ENCODE data around the gene HDLBP.

Gene HDLBP

GRCh38 chr2:241238693-241239198, 76.7 kb downstream of the HDLBP start:
- TF ChIP-seq SUZ12 (IDR thresholded peaks at IDR 0.05; ENCODE audit: extremely low read depth, insufficient read depth, insufficient read length) (no peak), YY1 (IDR thresholded peaks at IDR 0.05; ENCODE audit: insufficient read depth, insufficient read length) (no peak), ZNF274 (IDR thresholded peaks at IDR 0.05; ENCODE audit: low read depth, low read length) (no peak)
- H3K9me3 ChIP-seq (ENCODE audit: insufficient read depth, low read length): no peaks in the 10 kb centered on the region
- H3K36me3 ChIP-seq (ENCODE audit: insufficient read depth, insufficient read length, low read length): peaks cover 98% of the 10 kb centered on the region
- H3K27me3 ChIP-seq (ENCODE audit: insufficient read depth, insufficient read length): no peaks in the 10 kb centered on the region
- no peak overlapping the region for H3K4me3 ChIP-seq (ENCODE audit: insufficient read length, low read depth)
- H3K9ac ChIP-seq (ENCODE audit: insufficient read length, low read depth): no peak overlapping the region
- H3K4me1 ChIP-seq (ENCODE audit: insufficient read depth, insufficient read length): peaks cover 8% of the 10 kb centered on the region
- no peak for DNase-seq (ENCODE audit: low read depth, low spot score)

DNA sequence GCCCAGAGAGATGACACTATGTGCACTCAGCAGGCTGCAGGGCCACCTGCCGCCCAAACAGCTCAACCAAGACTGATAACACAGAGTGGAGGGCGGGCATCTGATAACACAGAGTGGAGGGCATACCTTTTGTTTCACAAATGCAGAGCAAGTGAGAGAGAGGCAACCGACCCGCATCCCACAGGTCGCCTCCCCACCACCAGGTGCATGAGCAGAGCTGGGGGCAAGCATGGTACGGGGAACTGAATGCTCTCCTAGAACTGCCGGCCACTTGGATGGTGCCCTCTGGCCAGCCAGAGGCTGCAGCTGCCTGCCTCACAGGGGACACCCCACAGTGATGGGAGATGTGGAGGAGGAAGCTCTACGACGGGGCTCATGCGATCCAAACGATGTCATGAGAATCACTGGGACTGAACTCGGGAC, 77.5 kb downstream of the HDLBP start:
- H3K36me3 ChIP-seq (ENCODE audit: insufficient read depth, insufficient read length, low read length): peaks cover 98% of the 10 kb centered on the region
- peaks cover 8% of the 10 kb centered on the region for H3K4me1 ChIP-seq (ENCODE audit: insufficient read depth, insufficient read length)
- H3K4me3 ChIP-seq (ENCODE audit: insufficient read length, low read depth): no peak overlapping the region
- no peak overlapping the region for H3K9ac ChIP-seq (ENCODE audit: insufficient read length, low read depth)
- no peaks in the 10 kb centered on the region for H3K27me3 ChIP-seq (ENCODE audit: insufficient read depth, insufficient read length)
- H3K9me3 ChIP-seq (ENCODE audit: insufficient read depth, low read length): no peaks in the 10 kb centered on the region
- DNase-seq (ENCODE audit: low read depth, low spot score): no peak
- no peak for TF ChIP-seq YY1 (IDR thresholded peaks at IDR 0.05; ENCODE audit: insufficient read depth, insufficient read length)

DNA sequence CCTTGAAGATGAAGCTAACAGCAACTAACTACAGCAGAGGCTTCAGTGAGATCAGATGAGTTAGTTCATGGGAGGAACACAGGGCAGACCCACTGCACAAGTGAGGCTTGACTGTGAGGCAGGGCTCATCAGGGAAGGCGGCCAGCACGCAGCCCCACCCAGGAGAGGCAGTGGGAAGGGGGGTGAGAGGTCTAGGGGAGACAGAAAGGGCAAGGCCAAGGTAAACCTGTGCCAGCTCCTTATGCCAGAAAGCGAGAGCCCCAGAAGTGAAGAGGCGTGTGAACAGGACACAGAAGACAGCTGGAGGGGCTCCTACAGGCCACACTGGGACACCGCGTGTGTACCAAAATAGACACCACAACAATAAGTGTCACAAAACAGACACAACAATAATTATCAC, 78.4 kb downstream of the HDLBP start:
- Histone ChIP-seq H3K9ac (ENCODE audit: insufficient read length, low read depth) (no peak overlapping the region), H3K9me3 (ENCODE audit: insufficient read depth, low read length) (no peaks in the 10 kb centered on the region), H3K4me3 (ENCODE audit: insufficient read length, low read depth) (no peak overlapping the region), H3K4me1 (ENCODE audit: insufficient read depth, insufficient read length) (peaks cover 8% of the 10 kb centered on the region), H3K36me3 (ENCODE audit: insufficient read depth, insufficient read length, low read length) (peaks cover 97% of the 10 kb centered on the region), H3K27me3 (ENCODE audit: insufficient read depth, insufficient read length) (no peaks in the 10 kb centered on the region)
- no peak for TF ChIP-seq ZNF274 (IDR thresholded peaks at IDR 0.05; ENCODE audit: low read depth, low read length)
- no peak for TF ChIP-seq YY1 (IDR thresholded peaks at IDR 0.05; ENCODE audit: insufficient read depth, insufficient read length)
- no peak for TF ChIP-seq SUZ12 (IDR thresholded peaks at IDR 0.05; ENCODE audit: extremely low read depth, insufficient read depth, insufficient read length)
- no peak for DNase-seq (ENCODE audit: low read depth, low spot score)

DNA sequence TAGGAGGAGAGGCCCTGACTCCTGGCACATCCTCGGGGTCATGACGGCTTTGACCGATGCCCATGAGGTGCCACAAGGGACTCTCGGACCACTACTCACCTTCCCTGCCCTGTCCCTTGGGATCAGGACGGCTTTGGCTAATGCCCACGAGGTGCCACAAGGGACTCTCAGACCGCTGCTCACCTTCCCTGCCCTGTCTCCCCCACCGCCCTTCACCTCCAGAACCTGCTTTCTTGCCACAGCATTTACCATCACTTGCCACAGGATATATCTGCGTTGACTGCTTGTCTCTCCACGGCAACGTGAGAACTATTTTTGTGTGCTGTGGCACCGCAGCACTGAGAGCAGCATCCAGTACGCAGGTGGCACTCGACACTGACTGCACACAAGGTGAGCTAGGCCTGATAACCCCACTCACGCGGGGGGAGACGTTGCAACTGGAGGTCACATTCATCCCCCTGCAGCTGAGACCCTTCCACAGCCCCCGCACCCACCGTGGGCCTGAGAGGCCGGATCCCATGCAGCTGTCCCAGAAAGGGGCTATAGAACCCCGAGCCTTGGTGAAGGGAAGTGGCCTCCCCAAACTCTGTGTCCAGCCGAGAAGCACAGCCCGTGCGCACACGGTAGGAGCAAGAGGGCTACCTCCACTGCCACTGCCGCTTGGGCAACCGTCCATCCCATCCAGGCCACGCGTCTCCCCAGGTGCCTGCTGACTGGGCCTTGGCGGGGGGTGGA, 79.4 kb downstream of the HDLBP start:
- DNase-seq (ENCODE audit: low read depth, low spot score): no peak
- no peaks in the 10 kb centered on the region for H3K27me3 ChIP-seq (ENCODE audit: insufficient read depth, insufficient read length)
- H3K4me3 ChIP-seq (ENCODE audit: insufficient read length, low read depth): no peak overlapping the region
- H3K4me1 ChIP-seq (ENCODE audit: insufficient read depth, insufficient read length): peaks cover 8% of the 10 kb centered on the region
- no peaks in the 10 kb centered on the region for H3K9me3 ChIP-seq (ENCODE audit: insufficient read depth, low read length)
- TF ChIP-seq YY1 (IDR thresholded peaks at IDR 0.05; ENCODE audit: insufficient read depth, insufficient read length) (no peak), SUZ12 (IDR thresholded peaks at IDR 0.05; ENCODE audit: extremely low read depth, insufficient read depth, insufficient read length) (no peak), ZNF274 (IDR thresholded peaks at IDR 0.05; ENCODE audit: low read depth, low read length) (no peak)
- H3K9ac ChIP-seq (ENCODE audit: insufficient read length, low read depth): no peak overlapping the region
- H3K36me3 ChIP-seq (ENCODE audit: insufficient read depth, insufficient read length, low read length): peaks cover 100% of the 10 kb centered on the region

GRCh38 chr2:241234962-241235740, 80.3 kb downstream of the HDLBP start:
- no peak overlapping the region for H3K4me3 ChIP-seq (ENCODE audit: insufficient read length, low read depth)

GRCh38 chr2:241234066-241234790, 81.2 kb downstream of the HDLBP start:
- Histone ChIP-seq H3K4me3 (ENCODE audit: insufficient read length, low read depth) (no peak overlapping the region), H3K4me1 (ENCODE audit: insufficient read depth, insufficient read length) (peaks cover 2% of the 10 kb centered on the region), H3K9ac (ENCODE audit: insufficient read length, low read depth) (no peak overlapping the region), H3K9me3 (ENCODE audit: insufficient read depth, low read length) (no peaks in the 10 kb centered on the region), H3K36me3 (ENCODE audit: insufficient read depth, insufficient read length, low read length) (peaks cover 100% of the 10 kb centered on the region), H3K27me3 (ENCODE audit: insufficient read depth, insufficient read length) (no peaks in the 10 kb centered on the region)
- no peak for DNase-seq (ENCODE audit: low read depth, low spot score)
- no peak for TF ChIP-seq YY1 (IDR thresholded peaks at IDR 0.05; ENCODE audit: insufficient read depth, insufficient read length)
- TF ChIP-seq SUZ12 (IDR thresholded peaks at IDR 0.05; ENCODE audit: extremely low read depth, insufficient read depth, insufficient read length): no peak
- no peak for TF ChIP-seq ZNF274 (IDR thresholded peaks at IDR 0.05; ENCODE audit: low read depth, low read length)

More at GRCh38 chr2:241234962-241235740, 80.3 kb downstream of the HDLBP start:
- H3K36me3 ChIP-seq (ENCODE audit: insufficient read depth, insufficient read length, low read length): peaks cover 100% of the 10 kb centered on the region
- no peaks in the 10 kb centered on the region for H3K9me3 ChIP-seq (ENCODE audit: insufficient read depth, low read length)
- DNase-seq (ENCODE audit: low read depth, low spot score): no peak
- peaks cover 7% of the 10 kb centered on the region for H3K4me1 ChIP-seq (ENCODE audit: insufficient read depth, insufficient read length)
- no peak overlapping the region for H3K9ac ChIP-seq (ENCODE audit: insufficient read length, low read depth)
- TF ChIP-seq SUZ12 (IDR thresholded peaks at IDR 0.05; ENCODE audit: extremely low read depth, insufficient read depth, insufficient read length): no peak
- no peak for TF ChIP-seq YY1 (IDR thresholded peaks at IDR 0.05; ENCODE audit: insufficient read depth, insufficient read length)
- TF ChIP-seq ZNF274 (IDR thresholded peaks at IDR 0.05; ENCODE audit: low read depth, low read length): no peak
- no peaks in the 10 kb centered on the region for H3K27me3 ChIP-seq (ENCODE audit: insufficient read depth, insufficient read length)
